Measurements from ENCODE around the gene FZD10.

FZD10 gene

GRCh38 chr12:130195776-130196175 is 33.5 kb downstream of the FZD10 start:
- TF ChIP-seq EZH2 (optimal IDR thresholded peaks at IDR 0.05; ENCODE audit: low read depth, low read length): no peak
- TF ChIP-seq CTCF (IDR thresholded peaks at IDR 0.05; ENCODE audit: low read length): no peak
- no peak for TF ChIP-seq EZH2phosphoT487 (IDR thresholded peaks at IDR 0.05; ENCODE audit: low read length)
- no peak overlapping the region for H3K27ac ChIP-seq (ENCODE audit: low read length)
- H3F3A ChIP-seq (ENCODE audit: insufficient read depth, low read length): no peaks in the 10 kb centered on the region
- H3K27me3 ChIP-seq (replicated peaks; ENCODE audit: insufficient read depth, low read length): no peaks in the 10 kb centered on the region
- no peaks in the 10 kb centered on the region for H3K4me1 ChIP-seq (ENCODE audit: low read length)
- H3K4me2 ChIP-seq (ENCODE audit: low read depth, low read length): no peak overlapping the region
- H3K36me3 ChIP-seq (replicated peaks; ENCODE audit: insufficient read depth, low read length): no peaks in the 10 kb centered on the region
- H3K9me3 ChIP-seq (replicated peaks; ENCODE audit: insufficient read depth, low read length): no peaks in the 10 kb centered on the region
- H3K9ac ChIP-seq (ENCODE audit: low read length): no peak overlapping the region
- H3K9me2 ChIP-seq (replicated peaks; ENCODE audit: insufficient read depth, low read length): no peaks in the 10 kb centered on the region
- H4K20me1 ChIP-seq (ENCODE audit: insufficient read depth, low read length): no peaks in the 10 kb centered on the region
- H2AFZ ChIP-seq (ENCODE audit: low read length): no peak overlapping the region
- no peak for DNase-seq
- no peak overlapping the region for H3K4me3 ChIP-seq (ENCODE audit: low read length)
- no peaks in the 10 kb centered on the region for H3K79me2 ChIP-seq (ENCODE audit: low read length)

GRCh38 chr12:130196827-130197226 is 34.6 kb downstream of the FZD10 start:
- H3K9me3 ChIP-seq (replicated peaks; ENCODE audit: insufficient read depth, low read length): no peaks in the 10 kb centered on the region
- no peaks in the 10 kb centered on the region for H4K20me1 ChIP-seq (ENCODE audit: insufficient read depth, low read length)
- no peaks in the 10 kb centered on the region for H3K4me1 ChIP-seq (ENCODE audit: low read length)
- no peak for TF ChIP-seq EZH2phosphoT487 (IDR thresholded peaks at IDR 0.05; ENCODE audit: low read length)
- TF ChIP-seq EZH2 (optimal IDR thresholded peaks at IDR 0.05; ENCODE audit: low read depth, low read length): no peak
- TF ChIP-seq CTCF (IDR thresholded peaks at IDR 0.05; ENCODE audit: low read length): no peak
- H3K79me2 ChIP-seq (ENCODE audit: low read length): no peaks in the 10 kb centered on the region
- no peaks in the 10 kb centered on the region for H3K36me3 ChIP-seq (replicated peaks; ENCODE audit: insufficient read depth, low read length)
- no peak for DNase-seq
- H3K27me3 ChIP-seq (replicated peaks; ENCODE audit: insufficient read depth, low read length): no peaks in the 10 kb centered on the region
- H3K4me3 ChIP-seq (ENCODE audit: low read length): no peak overlapping the region
- H2AFZ ChIP-seq (ENCODE audit: low read length): no peak overlapping the region
- no peak overlapping the region for H3K4me2 ChIP-seq (ENCODE audit: low read depth, low read length)
- H3K9me2 ChIP-seq (replicated peaks; ENCODE audit: insufficient read depth, low read length): no peaks in the 10 kb centered on the region
- H3F3A ChIP-seq (ENCODE audit: insufficient read depth, low read length): no peaks in the 10 kb centered on the region
- no peak overlapping the region for H3K9ac ChIP-seq (ENCODE audit: low read length)
- no peak overlapping the region for H3K27ac ChIP-seq (ENCODE audit: low read length)

- no peaks in the 10 kb centered on the region for H3K27me3 ChIP-seq (replicated peaks; ENCODE audit: insufficient read depth, low read length)
- H3K27ac ChIP-seq (ENCODE audit: low read length): no peak overlapping the region
- no peaks in the 10 kb centered on the region for H3K4me1 ChIP-seq (ENCODE audit: low read length)
- no peaks in the 10 kb centered on the region for H3K9me2 ChIP-seq (replicated peaks; ENCODE audit: insufficient read depth, low read length)
- TF ChIP-seq EZH2 (optimal IDR thresholded peaks at IDR 0.05; ENCODE audit: low read depth, low read length) (no peak), CTCF (IDR thresholded peaks at IDR 0.05; ENCODE audit: low read length) (no peak), EZH2phosphoT487 (IDR thresholded peaks at IDR 0.05; ENCODE audit: low read length) (no peak)
- H3F3A ChIP-seq (ENCODE audit: insufficient read depth, low read length): no peaks in the 10 kb centered on the region
- H3K9me3 ChIP-seq (replicated peaks; ENCODE audit: insufficient read depth, low read length): no peaks in the 10 kb centered on the region
- no peak overlapping the region for H3K4me3 ChIP-seq (ENCODE audit: low read length)
- no peaks in the 10 kb centered on the region for H3K36me3 ChIP-seq (replicated peaks; ENCODE audit: insufficient read depth, low read length)
- no peak overlapping the region for H2AFZ ChIP-seq (ENCODE audit: low read length)
- no peak for DNase-seq
- no peaks in the 10 kb centered on the region for H4K20me1 ChIP-seq (ENCODE audit: insufficient read depth, low read length)
- no peaks in the 10 kb centered on the region for H3K79me2 ChIP-seq (ENCODE audit: low read length)
- no peak overlapping the region for H3K4me2 ChIP-seq (ENCODE audit: low read depth, low read length)
- no peak overlapping the region for H3K9ac ChIP-seq (ENCODE audit: low read length)
Observed at GRCh38 chr12:130198026-130198662, 35.9 kb downstream of the FZD10 start.

Data from MM.1S (cell line).